ENCODE measurements around the gene C2orf69. TPM values are rescaled to one million over a fixed set of nuclear protein-coding genes. Genes with fewer than 3 reads are reported as not detected.

C2orf69 gene
- total and polyA plus RNA-seq, 2 of the 8 experiments (the other 6 are each of a cell fraction or from before 2014, with no cell fraction given), result 3.9 to 32.0 TPM

DNA sequence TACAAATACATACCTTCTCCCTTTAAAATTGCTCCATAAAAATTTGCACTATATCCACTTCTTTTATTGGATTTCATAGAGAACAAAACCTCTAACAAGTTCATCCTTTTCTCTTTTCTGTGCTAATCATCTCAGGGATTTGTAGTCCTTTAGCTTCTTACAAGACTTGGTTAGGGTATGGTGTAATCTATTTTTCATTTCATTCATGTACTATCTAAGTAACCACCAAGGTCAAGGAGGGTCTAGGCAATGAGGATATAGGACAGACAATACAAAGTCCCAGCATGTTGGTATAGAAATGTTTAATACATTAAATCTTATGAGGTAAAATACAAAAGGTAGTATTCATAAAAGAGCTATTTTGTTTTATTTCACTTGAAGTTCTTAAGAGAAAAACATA, 17.5 kb downstream of the C2orf69 start:
- POLR2A ChIA-PET (ENCODE audit: partially characterized antibody), result interaction anchor here (0.6 to 1.5 kb wide), 5 partner anchors 9 to 1051 kb away, joined by 3 to 10 read pairs (median 6); partner anchors contain the start of gene C2orf69
- H3K79me1 ChIP-seq (ENCODE audit: low read depth, low read length), result no peaks in the 10 kb centered on the region; the same call in 1 of the 2 replicates
- TF ChIP-seq RNF2 (IDR thresholded peaks at IDR 0.05; ENCODE audit: borderline replicate concordance, low read depth, low read length, missing control alignments, poor library complexity, severe bottlenecking) (no peak), RAD21 (IDR thresholded peaks at IDR 0.05 in 1 of 2, conservative IDR thresholded peaks at IDR 0.05 in 1 of 2; ENCODE audit: low read depth in 2 of 2, low read length in 2 of 2) (no peak), KDM5A (IDR thresholded peaks at IDR 0.05; ENCODE audit: low read length) (no peak), PHF8 (conservative IDR thresholded peaks at IDR 0.05; ENCODE audit: low read depth, low read length) (no peak), SIX5 (IDR thresholded peaks at IDR 0.05; ENCODE audit: low read depth, low read length) (no peak), SP2 (IDR thresholded peaks at IDR 0.05; ENCODE audit: low read length) (no peak), SP1 (IDR thresholded peaks at IDR 0.05; ENCODE audit: low read depth, low read length) (no peak), E2F6 (IDR thresholded peaks at IDR 0.05) (no peak), POLR2A (IDR thresholded peaks at IDR 0.05; ENCODE audit: control extremely low read depth in 1 of 2, low read depth in 2 of 2, low read length in 2 of 2) (no peak), SRF (IDR thresholded peaks at IDR 0.05; ENCODE audit: low read depth, low read length) (no peak), CTCF (IDR thresholded peaks at IDR 0.05; ENCODE audit: control extremely low read depth in 1 of 3, insufficient read depth in 1 of 3, low read depth in 1 of 3, low read length in 3 of 3) (no peak)

More for the DNA sequence above, 17.5 kb downstream of the C2orf69 start:
- no peaks in the 10 kb centered on the region for H3K27me3 ChIP-seq (replicated peaks in 1 of 4; ENCODE audit: control insufficient read depth in 3 of 4, extremely low read depth in 1 of 4, insufficient read depth in 3 of 4, low read length in 3 of 4)
- no peak overlapping the region for H2BK5ac ChIP-seq (ENCODE audit: low read depth, low read length)
- no peak overlapping the region for H2BK12ac ChIP-seq (ENCODE audit: low read depth, low read length)
- peak overlapping the region in 1 of 2 experiments; percentile 15; a peak in 1 of 4 replicates for H3K4me2 ChIP-seq (ENCODE audit: insufficient read depth in 1 of 2, low read depth in 2 of 2, low read length in 2 of 2)
- peaks cover 0 to 33% of the 10 kb centered on the region in 2 experiments; a peak in 2 of 4 replicates for H3K79me2 ChIP-seq (ENCODE audit: control insufficient read depth in 1 of 2, insufficient read depth in 2 of 2, low read length in 2 of 2)
- H2AFZ ChIP-seq (ENCODE audit: low read length), result no peak overlapping the region
- no peak for DNase-seq (ENCODE audit: low read depth in 1 of 2, low spot score in 2 of 2)
- no peak overlapping the region for H3K9ac ChIP-seq (replicated peaks in 1 of 4; ENCODE audit: extremely low read depth in 1 of 4, low read depth in 3 of 4, low read length in 3 of 4)
- H3K27ac ChIP-seq (ENCODE audit: low read depth, low read length), result no peak overlapping the region
- no peak overlapping the region for H2BK20ac ChIP-seq (ENCODE audit: low read length)
- H4K91ac ChIP-seq (replicated peaks; ENCODE audit: insufficient read length, low read length), result no peak overlapping the region
- H3K18ac ChIP-seq (ENCODE audit: extremely low read depth, low read length), result no peak overlapping the region
- H3K4me1 ChIP-seq (replicated peaks in 1 of 4; ENCODE audit: control insufficient read depth in 3 of 4, insufficient read depth in 4 of 4, low read length in 3 of 4), result peaks cover 0 to 8% (median 0%) of the 10 kb centered on the region in 4 experiments; a peak in 3 of 7 replicates
- CTCF ChIA-PET (ENCODE audit: partially characterized antibody), result interaction anchor here (1.1 kb wide), 1 partner anchor 16 kb away, joined by 3 read pairs; no protein-coding TSS in a partner anchor
- no peak overlapping the region for H4K8ac ChIP-seq (ENCODE audit: extremely low read depth, insufficient read depth, low read length)
- H2BK120ac ChIP-seq (replicated peaks; ENCODE audit: low read depth, low read length), result no peak overlapping the region
- H4K5ac ChIP-seq (ENCODE audit: insufficient read length, low read depth, low read length), result peak overlapping the region; percentile 89
- H3K23ac ChIP-seq (ENCODE audit: insufficient read length), result no peak overlapping the region
- H3K4ac ChIP-seq (replicated peaks; ENCODE audit: insufficient read length, low read depth, low read length), result no peak overlapping the region
- no peak overlapping the region for H3K56ac ChIP-seq (replicated peaks; ENCODE audit: insufficient read length, low read depth, low read length)
- no peak overlapping the region for H3K14ac ChIP-seq (ENCODE audit: insufficient read length)
- H2AK5ac ChIP-seq (ENCODE audit: low read depth, low read length), result no peak overlapping the region
- peak overlapping the region in 1 of 4 experiments; percentile 11; a peak in 1 of 8 replicates for H3K4me3 ChIP-seq (ENCODE audit: extremely low read depth in 1 of 4, insufficient read depth in 2 of 4, low read depth in 3 of 4, low read length in 4 of 4)
- no peak for FAIRE-seq
- no peaks in the 10 kb centered on the region for H3K23me2 ChIP-seq (ENCODE audit: low read depth, low read length)
- H2BK15ac ChIP-seq (ENCODE audit: low read length), result no peak overlapping the region
- H3K36me3 ChIP-seq (ENCODE audit: control insufficient read depth in 2 of 4, insufficient read depth in 4 of 4, low read length in 3 of 4), result peaks cover 0 to 57% (median 11%) of the 10 kb centered on the region in 4 experiments; a peak in 5 of 8 replicates
- no peaks in the 10 kb centered on the region for H3K9me3 ChIP-seq (ENCODE audit: insufficient read depth in 2 of 2, low read depth in 1 of 2, low read length in 1 of 2)
- no peaks in the 10 kb centered on the region for H4K20me1 ChIP-seq (replicated peaks in 1 of 2; ENCODE audit: control insufficient read depth in 1 of 2, insufficient read depth in 2 of 2, low read length in 2 of 2)

Data from H1 (cell line).